GM12878 (cell line): ENCODE measurements around the gene WDR76. TPM values are rescaled to one million over a fixed set of nuclear protein-coding genes. Genes with fewer than 3 reads are reported as not detected.
A peak's percentile ranks its signal among the peaks of the same experiment; 100 is the strongest.

Experiments used
- ATAC-seq: fragments of 200-7000 bp; cut with Tn5 transposase; 3 replicates; pipeline ENCODE4 v1.9.1; 2020; ENCODE audit warnings: mild to moderate bottlenecking, moderate library complexity
- BruUV-seq: library from RNA; stranded (reverse); fragments of 400-500 nt; replicated peaks from 2 replicates; lab custom pipeline; 2021; lab: Mats Ljungman, UMichigan
- CTCF ChIA-PET: fragments of 300-600 bp; sonication (Branson Sonifier 250); formaldehyde crosslinking; extraction: SDS; loops from one replicate; lab custom pipeline; 2021; ENCODE audit warnings: inconsistent platforms; lab: Yijun Ruan, JAX
- POLR2A ChIA-PET: fragments of 350-600 bp; formaldehyde crosslinking; extraction: SDS; loops from one replicate; lab custom pipeline; 2021; ENCODE audit warnings: inconsistent platforms; lab: Charles Lee
- RAD21 ChIA-PET: fragments of 300-600 bp; sonication (Branson Sonifier 250); formaldehyde crosslinking; loops from one replicate; lab custom pipeline; 2023; ENCODE audit warnings: antibody characterized with exemption; ENCODE audit not compliant: unreplicated experiment; lab: Charles Lee
- SMC1A ChIA-PET: fragments of 300-600 bp; sonication (Branson Sonifier 250); formaldehyde crosslinking; loops from one replicate; lab custom pipeline; 2023; ENCODE audit not compliant: unreplicated experiment, uncharacterized antibody; lab: Charles Lee
- DNase-seq: peaks from one replicate; pipeline ENCODE4 v3.0.0-alpha.2; 2011; ENCODE audit warnings: low read depth, low spot score
- FAIRE-seq: peaks from 3 replicates; lab custom pipeline; 2011; peaks lifted over from hg19 to GRCh38; lab: Jason Lieb, UNC
- H2AFZ ChIP-seq: 2 replicates; pipeline ENCODE4 v1.6.0; 2011; ENCODE audit warnings: low read depth, low read length, control low read depth; ENCODE audit not compliant: control insufficient read depth
- H3K27ac ChIP-seq: 2 replicates; pipeline ENCODE4 v1.5.1; 2011; ENCODE audit warnings: control low read depth; ENCODE audit not compliant: control insufficient read depth, insufficient read depth
- H3K27me3 ChIP-seq, 2 experiments: replicated peaks in 1 of 2; 2 replicates each; pipeline versions ENCODE4 v1.6.0 to v1.6.1; 2011; ENCODE audit warnings: low read length in 1 of 2; ENCODE audit not compliant: control insufficient read depth in 2 of 2, insufficient read depth in 2 of 2
- H3K36me3 ChIP-seq, 2 experiments: 2 replicates each; pipeline ENCODE4 v1.5.1; 2011; ENCODE audit warnings: low read length in 1 of 2; ENCODE audit not compliant: control insufficient read depth in 2 of 2, insufficient read depth in 2 of 2
- H3K4me1 ChIP-seq: 2 replicates; pipeline ENCODE4 v1.6.1; 2011; ENCODE audit warnings: mild to moderate bottlenecking, low read length, moderate library complexity, mixed read lengths; ENCODE audit not compliant: control insufficient read depth, insufficient read depth
- H3K4me2 ChIP-seq: 2 replicates; pipeline ENCODE4 v1.6.0; 2011; ENCODE audit warnings: control low read depth; ENCODE audit not compliant: control insufficient read depth, insufficient read depth
- H3K4me3 ChIP-seq: fragments of 200-600 bp; sonication (generic); 2 replicates; pipeline ENCODE4 v1.5.1; 2016
- H3K79me2 ChIP-seq: 2 replicates; pipeline ENCODE4 v1.6.0; 2011; ENCODE audit warnings: low read length; ENCODE audit not compliant: control insufficient read depth, insufficient read depth
- H3K9ac ChIP-seq: 2 replicates; pipeline ENCODE4 v1.8.0; 2011; ENCODE audit warnings: low read length, control low read depth, mixed read lengths; ENCODE audit not compliant: control insufficient read depth, insufficient read depth
- H3K9me3 ChIP-seq: replicated peaks from 3 replicates; pipeline ENCODE4 v1.5.1; 2011; ENCODE audit warnings: mild to moderate bottlenecking, low read length; ENCODE audit not compliant: control insufficient read depth, insufficient read depth
- H4K20me1 ChIP-seq: 2 replicates; pipeline ENCODE4 v1.6.0; 2011; ENCODE audit not compliant: control insufficient read depth, insufficient read depth
- BCL11A ChIP-seq: IDR thresholded peaks from 2 replicates; pipeline ENCODE4 v1.6.1; 2011; ENCODE audit warnings: low read depth, low read length
- CEBPB ChIP-seq, 2 experiments: fragments of 150-350 bp in 1 of 2; IDR thresholded peaks; 2 replicates each; pipeline ENCODE4 v1.6.1; 2012 to 2014; ENCODE audit warnings: low read depth in 2 of 2, low read length in 2 of 2, borderline replicate concordance in 1 of 2, inconsistent platforms in 1 of 2
- CHD1 ChIP-seq: IDR thresholded peaks from 2 replicates; pipeline ENCODE4 v1.6.1; 2012; ENCODE audit warnings: low read depth, low read length, improper control_type of control experiment
- EGR1 ChIP-seq, 2 experiments: IDR thresholded peaks; 1 replicate in 1 of 2; 2 replicates in 1 of 2; pipeline ENCODE4 v1.6.1; 2011 to 2012; ENCODE audit warnings: low read depth in 2 of 2, low read length in 2 of 2, borderline replicate concordance in 1 of 2, mild to moderate bottlenecking in 1 of 2, moderate library complexity in 1 of 2
- PAX5 ChIP-seq: IDR thresholded peaks from 2 replicates; pipeline ENCODE4 v1.6.1; 2011; ENCODE audit warnings: low read depth, low read length, borderline replicate concordance
- RCOR1 ChIP-seq: conservative IDR thresholded peaks from 2 replicates; pipeline ENCODE4 v1.6.1; 2012; ENCODE audit warnings: low read depth, low read length, improper control_type of control experiment
- SIX5 ChIP-seq: IDR thresholded peaks from 2 replicates; pipeline ENCODE4 v1.6.1; 2011; ENCODE audit warnings: mild to moderate bottlenecking, low read depth, low read length, moderate library complexity; ENCODE audit not compliant: severe bottlenecking
- SP1 ChIP-seq: IDR thresholded peaks from one replicate; pipeline ENCODE4 v1.6.1; 2011; ENCODE audit warnings: low read depth, low read length
- SRF ChIP-seq, 2 experiments: IDR thresholded peaks; 2 replicates each; pipeline ENCODE4 v1.6.1; 2011; ENCODE audit warnings: low read depth in 2 of 2, low read length in 2 of 2, mild to moderate bottlenecking in 1 of 2, moderate library complexity in 1 of 2
- TAF1 ChIP-seq: IDR thresholded peaks from 2 replicates; pipeline ENCODE4 v1.6.1; 2011; ENCODE audit warnings: mild to moderate bottlenecking, low read depth, low read length, borderline replicate concordance
- ZNF217 ChIP-seq: fragments of 450-650 bp; IDR thresholded peaks from 2 replicates; pipeline ENCODE4 v1.6.1; 2017; ENCODE audit warnings: antibody characterized with exemption, mild to moderate bottlenecking
- ZNF274 ChIP-seq: IDR thresholded peaks from one replicate; pipeline ENCODE4 v1.8.0; 2011; ENCODE audit not compliant: insufficient read length, insufficient read depth
- WGBS: methylation state at CpG from one replicate; pipeline ENCODE4 v1.1.6; 2016; ENCODE audit warnings: low lambda C conversion rate; ENCODE audit not compliant: insufficient replicate concordance, insufficient coverage; ENCODE audit errors: missing lambda C conversion rate; 5-methylcytosine and 5-hydroxymethylcytosine counted together
- in situ Hi-C: fragments of 300-500 bp; cut with MboI; formaldehyde crosslinking; loops from 9 replicates; pipeline ENCODE4 v1.14.3; 2018; ENCODE audit warnings: mixed read lengths
- intact Hi-C: fragments of 100-400 bp; cut with micrococcal nuclease; formaldehyde crosslinking; loops from one replicate; pipeline ENCODE4 v1.14.2; 2022; ENCODE audit not compliant: unreplicated experiment
- polyA plus RNA-seq, 11 experiments: library from polyadenylated mRNA; depleted of rRNA in 4 of 11; unstranded in 6 of 11; stranded (reverse) in 5 of 11; fragments of >200 nt; fragmentation: Nextera tagmentation in 4 of 11; fragmentation: Illumina TruSeq in 1 of 11; extraction: Ambion mirVana in 4 of 11; extraction: Trizol in 1 of 11; gene quantifications; 1 replicate in 1 of 11; 2 replicates in 10 of 11; pipeline versions ENCODE4 v1.2.1 to v1.2.3, GENCODE V29; 2011 to 2016; ENCODE audit warnings: inconsistent platforms in 2 of 11, missing spikeins in 2 of 11, low read depth in 1 of 11
- total RNA-seq, 4 experiments: library from RNA; depleted of rRNA in 3 of 4; stranded (reverse); fragments of >200 nt in 3 of 4; fragmentation: Illumina TruSeq in 1 of 4; extraction: Trizol in 1 of 4; gene quantifications; 2 replicates each; pipeline versions ENCODE4 v1.2.1 to v1.2.3, GENCODE V29; 2013 to 2021
- TF ChIP-seq, protein P1 (sequence below): fragments of 450-650 bp; IDR thresholded peaks from 2 replicates; pipeline ENCODE4 v1.6.1; 2017; ENCODE audit warnings: mild to moderate bottlenecking, moderate library complexity
- TF ChIP-seq, protein P2 (sequence below): fragments of 450-650 bp; IDR thresholded peaks from 2 replicates; pipeline ENCODE4 v1.6.1; 2017; ENCODE audit warnings: antibody characterized with exemption, mild to moderate bottlenecking, moderate library complexity
- TF ChIP-seq, protein P3 (sequence below): fragments of 450-650 bp; conservative IDR thresholded peaks from 2 replicates; pipeline ENCODE4 v1.6.1; 2017; ENCODE audit warnings: mild to moderate bottlenecking, moderate library complexity

The WDR76 gene
- total and polyA plus RNA-seq, 10 of the 15 experiments (the other 5 are each of a cell fraction or from before 2014, with no cell fraction given), result 8.0 to 59.7 (median 34.5) TPM

DNA sequence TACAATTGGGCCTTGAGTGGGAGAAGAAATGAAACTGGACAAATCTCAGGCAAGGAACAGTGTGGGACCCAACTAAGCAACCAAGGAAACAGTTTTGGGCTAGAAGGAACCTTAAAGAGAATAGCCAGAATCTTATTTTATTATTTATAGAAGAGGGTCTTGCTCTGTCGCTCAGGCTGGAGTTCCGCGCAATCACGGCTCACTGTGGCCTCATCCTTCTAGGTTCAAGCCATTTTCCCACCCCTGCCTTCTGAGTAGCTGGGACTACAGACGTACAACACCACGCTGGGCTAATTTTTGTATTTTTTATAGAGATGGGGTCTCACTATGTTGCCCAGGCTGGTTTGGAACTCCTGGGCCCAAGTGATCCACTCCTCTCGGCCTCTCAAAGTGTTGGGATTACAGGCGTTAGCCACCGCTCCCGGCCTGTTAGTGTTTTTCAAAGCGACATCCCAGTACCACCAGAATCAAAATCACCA lies 734 bp upstream of the WDR76 start:
- intact Hi-C loops, result loop anchor here (5.0 kb wide), 2 partner anchors 34 to 49 kb away; partner anchors contain the start of genes ELL3 and SERF2
- H3K27me3 ChIP-seq, result no peaks in the 10 kb centered on the region
- peak overlapping the region; percentile 49 for H3K4me2 ChIP-seq
- H3K4me3 ChIP-seq, result 0 out of 2 replicates have a peak overlapping the region, but pooled peaks have one; percentile 23
- peak overlapping the region; percentile 92 for H2AFZ ChIP-seq
- H3K9ac ChIP-seq, result peak overlapping the region; percentile 83
- no peak for ATAC-seq
- H3K4me1 ChIP-seq, result peaks cover 18% of the 10 kb centered on the region
- FAIRE-seq, result no peak
- H3K9me3 ChIP-seq, result no peaks in the 10 kb centered on the region
- in situ Hi-C loops, result no loop called here
- BruUV-seq, result no TSS peak
- ChIA-PET POLR2A (interaction anchor here (4.5 to 6.3 kb wide), 2 partner anchors 15 to 36 kb away, joined by 59 to 74 read pairs; partner anchors contain the start of gene SERF2), CTCF (interaction anchor here (1.2 kb wide), 1 partner anchor 22 kb away, joined by 3 read pairs; no protein-coding TSS in a partner anchor), SMC1A (interaction anchor here (1.3 to 2.6 kb wide), 4 partner anchors 11 to 30 kb away, joined by 3 to 34 read pairs (median 8); partner anchors contain the start of genes HYPK and SERINC4), RAD21 (interaction anchor here (0.5 to 3.4 kb wide), 4 partner anchors 17 to 151 kb away, joined by 3 to 27 read pairs (median 8); partner anchors contain the start of gene ELL3)
- peak overlapping the region; percentile 83 for H3K27ac ChIP-seq
- 99% methylated on average over 11 of the region's 11 CpGs for WGBS
- H4K20me1 ChIP-seq, result no peaks in the 10 kb centered on the region
- DNase-seq, result no peak
- H3K79me2 ChIP-seq, result peaks cover 80% of the 10 kb centered on the region
- H3K36me3 ChIP-seq, result no peaks in the 10 kb centered on the region
- no peak for TF ChIP-seq RCOR1
- TF ChIP-seq ZNF217, result no peak
- no peak for TF ChIP-seq SP1
- TF ChIP-seq CEBPB (IDR thresholded peaks at IDR 0.05; ENCODE audit: borderline replicate concordance in 1 of 2, low read depth in 2 of 2, low read length in 2 of 2), result no peak
- TF ChIP-seq CHD1, result no peak
- TF ChIP-seq, protein P1, sequence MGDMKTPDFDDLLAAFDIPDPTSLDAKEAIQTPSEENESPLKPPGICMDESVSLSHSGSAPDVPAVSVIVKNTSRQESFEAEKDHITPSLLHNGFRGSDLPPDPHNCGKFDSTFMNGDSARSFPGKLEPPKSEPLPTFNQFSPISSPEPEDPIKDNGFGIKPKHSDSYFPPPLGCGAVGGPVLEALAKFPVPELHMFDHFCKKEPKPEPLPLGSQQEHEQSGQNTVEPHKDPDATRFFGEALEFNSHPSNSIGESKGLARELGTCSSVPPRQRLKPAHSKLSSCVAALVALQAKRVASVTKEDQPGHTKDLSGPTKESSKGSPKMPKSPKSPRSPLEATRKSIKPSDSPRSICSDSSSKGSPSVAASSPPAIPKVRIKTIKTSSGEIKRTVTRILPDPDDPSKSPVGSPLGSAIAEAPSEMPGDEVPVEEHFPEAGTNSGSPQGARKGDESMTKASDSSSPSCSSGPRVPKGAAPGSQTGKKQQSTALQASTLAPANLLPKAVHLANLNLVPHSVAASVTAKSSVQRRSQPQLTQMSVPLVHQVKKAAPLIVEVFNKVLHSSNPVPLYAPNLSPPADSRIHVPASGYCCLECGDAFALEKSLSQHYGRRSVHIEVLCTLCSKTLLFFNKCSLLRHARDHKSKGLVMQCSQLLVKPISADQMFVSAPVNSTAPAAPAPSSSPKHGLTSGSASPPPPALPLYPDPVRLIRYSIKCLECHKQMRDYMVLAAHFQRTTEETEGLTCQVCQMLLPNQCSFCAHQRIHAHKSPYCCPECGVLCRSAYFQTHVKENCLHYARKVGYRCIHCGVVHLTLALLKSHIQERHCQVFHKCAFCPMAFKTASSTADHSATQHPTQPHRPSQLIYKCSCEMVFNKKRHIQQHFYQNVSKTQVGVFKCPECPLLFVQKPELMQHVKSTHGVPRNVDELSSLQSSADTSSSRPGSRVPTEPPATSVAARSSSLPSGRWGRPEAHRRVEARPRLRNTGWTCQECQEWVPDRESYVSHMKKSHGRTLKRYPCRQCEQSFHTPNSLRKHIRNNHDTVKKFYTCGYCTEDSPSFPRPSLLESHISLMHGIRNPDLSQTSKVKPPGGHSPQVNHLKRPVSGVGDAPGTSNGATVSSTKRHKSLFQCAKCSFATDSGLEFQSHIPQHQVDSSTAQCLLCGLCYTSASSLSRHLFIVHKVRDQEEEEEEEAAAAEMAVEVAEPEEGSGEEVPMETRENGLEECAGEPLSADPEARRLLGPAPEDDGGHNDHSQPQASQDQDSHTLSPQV, result no peak
- TF ChIP-seq, protein P2, sequence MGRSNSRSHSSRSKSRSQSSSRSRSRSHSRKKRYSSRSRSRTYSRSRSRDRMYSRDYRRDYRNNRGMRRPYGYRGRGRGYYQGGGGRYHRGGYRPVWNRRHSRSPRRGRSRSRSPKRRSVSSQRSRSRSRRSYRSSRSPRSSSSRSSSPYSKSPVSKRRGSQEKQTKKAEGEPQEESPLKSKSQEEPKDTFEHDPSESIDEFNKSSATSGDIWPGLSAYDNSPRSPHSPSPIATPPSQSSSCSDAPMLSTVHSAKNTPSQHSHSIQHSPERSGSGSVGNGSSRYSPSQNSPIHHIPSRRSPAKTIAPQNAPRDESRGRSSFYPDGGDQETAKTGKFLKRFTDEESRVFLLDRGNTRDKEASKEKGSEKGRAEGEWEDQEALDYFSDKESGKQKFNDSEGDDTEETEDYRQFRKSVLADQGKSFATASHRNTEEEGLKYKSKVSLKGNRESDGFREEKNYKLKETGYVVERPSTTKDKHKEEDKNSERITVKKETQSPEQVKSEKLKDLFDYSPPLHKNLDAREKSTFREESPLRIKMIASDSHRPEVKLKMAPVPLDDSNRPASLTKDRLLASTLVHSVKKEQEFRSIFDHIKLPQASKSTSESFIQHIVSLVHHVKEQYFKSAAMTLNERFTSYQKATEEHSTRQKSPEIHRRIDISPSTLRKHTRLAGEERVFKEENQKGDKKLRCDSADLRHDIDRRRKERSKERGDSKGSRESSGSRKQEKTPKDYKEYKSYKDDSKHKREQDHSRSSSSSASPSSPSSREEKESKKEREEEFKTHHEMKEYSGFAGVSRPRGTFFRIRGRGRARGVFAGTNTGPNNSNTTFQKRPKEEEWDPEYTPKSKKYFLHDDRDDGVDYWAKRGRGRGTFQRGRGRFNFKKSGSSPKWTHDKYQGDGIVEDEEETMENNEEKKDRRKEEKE, result no peak
- no peak for TF ChIP-seq BCL11A
- TF ChIP-seq EGR1 (IDR thresholded peaks at IDR 0.05; ENCODE audit: borderline replicate concordance in 1 of 2, low read depth in 2 of 2, low read length in 2 of 2), result no peak
- TF ChIP-seq SRF (IDR thresholded peaks at IDR 0.05; ENCODE audit: low read depth in 2 of 2, low read length in 2 of 2), result no peak
- no peak for TF ChIP-seq SIX5
- TF ChIP-seq TAF1, result no peak
- TF ChIP-seq ZNF274, result no peak
- TF ChIP-seq PAX5, result no peak
- TF ChIP-seq, protein P3, sequence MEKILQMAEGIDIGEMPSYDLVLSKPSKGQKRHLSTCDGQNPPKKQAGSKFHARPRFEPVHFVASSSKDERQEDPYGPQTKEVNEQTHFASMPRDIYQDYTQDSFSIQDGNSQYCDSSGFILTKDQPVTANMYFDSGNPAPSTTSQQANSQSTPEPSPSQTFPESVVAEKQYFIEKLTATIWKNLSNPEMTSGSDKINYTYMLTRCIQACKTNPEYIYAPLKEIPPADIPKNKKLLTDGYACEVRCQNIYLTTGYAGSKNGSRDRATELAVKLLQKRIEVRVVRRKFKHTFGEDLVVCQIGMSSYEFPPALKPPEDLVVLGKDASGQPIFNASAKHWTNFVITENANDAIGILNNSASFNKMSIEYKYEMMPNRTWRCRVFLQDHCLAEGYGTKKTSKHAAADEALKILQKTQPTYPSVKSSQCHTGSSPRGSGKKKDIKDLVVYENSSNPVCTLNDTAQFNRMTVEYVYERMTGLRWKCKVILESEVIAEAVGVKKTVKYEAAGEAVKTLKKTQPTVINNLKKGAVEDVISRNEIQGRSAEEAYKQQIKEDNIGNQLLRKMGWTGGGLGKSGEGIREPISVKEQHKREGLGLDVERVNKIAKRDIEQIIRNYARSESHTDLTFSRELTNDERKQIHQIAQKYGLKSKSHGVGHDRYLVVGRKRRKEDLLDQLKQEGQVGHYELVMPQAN, result no peak
